ENCODE data around the gene MED19.
"Not testable (repeated sequence)": the region's sequence is repeated elsewhere in the genome, so short reads cannot be mapped to it uniquely, and the experiment has no call there.

The MED19 gene

DNA sequence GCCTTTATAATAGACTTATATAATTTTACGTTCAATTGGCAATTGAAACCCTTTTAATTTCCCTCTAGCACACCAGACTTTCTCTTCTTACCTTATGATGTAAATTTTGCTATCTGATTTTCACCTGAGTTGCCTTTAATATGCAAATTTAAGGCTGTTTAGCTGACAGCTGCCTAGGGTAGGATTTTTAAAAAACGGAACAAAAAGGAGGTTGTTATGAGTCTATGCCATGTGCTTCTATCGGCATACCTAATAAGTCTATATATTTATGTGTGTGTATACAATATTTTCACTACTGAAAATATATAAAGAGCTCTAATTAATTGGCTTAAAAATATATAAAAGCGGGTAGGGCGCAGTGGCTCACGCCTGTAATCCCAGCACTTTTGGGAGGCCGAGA lies 17.5 kb upstream of the MED19 start:
- Histone ChIP-seq H3K9me2 (replicated peaks; ENCODE audit: insufficient read depth, low read length) (no peaks in the 10 kb centered on the region), H3K4me1 (ENCODE audit: low read length) (no peaks in the 10 kb centered on the region), H4K20me1 (ENCODE audit: insufficient read depth, low read length) (no peaks in the 10 kb centered on the region), H3K27ac (ENCODE audit: low read length) (no peak overlapping the region), H3K9ac (ENCODE audit: low read length) (no peak overlapping the region), H3F3A (ENCODE audit: insufficient read depth, low read length) (no peaks in the 10 kb centered on the region), H3K79me2 (ENCODE audit: low read length) (peaks cover 89% of the 10 kb centered on the region), H3K4me3 (ENCODE audit: low read length) (no peak overlapping the region), H3K27me3 (replicated peaks; ENCODE audit: insufficient read depth, low read length) (no peaks in the 10 kb centered on the region), H3K9me3 (replicated peaks; ENCODE audit: insufficient read depth, low read length) (no peaks in the 10 kb centered on the region), H2AFZ (ENCODE audit: low read length) (no peak overlapping the region), H3K36me3 (replicated peaks; ENCODE audit: insufficient read depth, low read length) (no peaks in the 10 kb centered on the region), H3K4me2 (ENCODE audit: low read depth, low read length) (no peak overlapping the region)
- DNase-seq: no peak
- no peak for TF ChIP-seq EZH2 (optimal IDR thresholded peaks at IDR 0.05; ENCODE audit: low read depth, low read length)
- TF ChIP-seq EZH2phosphoT487 (IDR thresholded peaks at IDR 0.05; ENCODE audit: low read length): no peak
- TF ChIP-seq, protein P1, sequence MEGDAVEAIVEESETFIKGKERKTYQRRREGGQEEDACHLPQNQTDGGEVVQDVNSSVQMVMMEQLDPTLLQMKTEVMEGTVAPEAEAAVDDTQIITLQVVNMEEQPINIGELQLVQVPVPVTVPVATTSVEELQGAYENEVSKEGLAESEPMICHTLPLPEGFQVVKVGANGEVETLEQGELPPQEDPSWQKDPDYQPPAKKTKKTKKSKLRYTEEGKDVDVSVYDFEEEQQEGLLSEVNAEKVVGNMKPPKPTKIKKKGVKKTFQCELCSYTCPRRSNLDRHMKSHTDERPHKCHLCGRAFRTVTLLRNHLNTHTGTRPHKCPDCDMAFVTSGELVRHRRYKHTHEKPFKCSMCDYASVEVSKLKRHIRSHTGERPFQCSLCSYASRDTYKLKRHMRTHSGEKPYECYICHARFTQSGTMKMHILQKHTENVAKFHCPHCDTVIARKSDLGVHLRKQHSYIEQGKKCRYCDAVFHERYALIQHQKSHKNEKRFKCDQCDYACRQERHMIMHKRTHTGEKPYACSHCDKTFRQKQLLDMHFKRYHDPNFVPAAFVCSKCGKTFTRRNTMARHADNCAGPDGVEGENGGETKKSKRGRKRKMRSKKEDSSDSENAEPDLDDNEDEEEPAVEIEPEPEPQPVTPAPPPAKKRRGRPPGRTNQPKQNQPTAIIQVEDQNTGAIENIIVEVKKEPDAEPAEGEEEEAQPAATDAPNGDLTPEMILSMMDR (IDR thresholded peaks at IDR 0.05; ENCODE audit: low read length): no peak

DNA sequence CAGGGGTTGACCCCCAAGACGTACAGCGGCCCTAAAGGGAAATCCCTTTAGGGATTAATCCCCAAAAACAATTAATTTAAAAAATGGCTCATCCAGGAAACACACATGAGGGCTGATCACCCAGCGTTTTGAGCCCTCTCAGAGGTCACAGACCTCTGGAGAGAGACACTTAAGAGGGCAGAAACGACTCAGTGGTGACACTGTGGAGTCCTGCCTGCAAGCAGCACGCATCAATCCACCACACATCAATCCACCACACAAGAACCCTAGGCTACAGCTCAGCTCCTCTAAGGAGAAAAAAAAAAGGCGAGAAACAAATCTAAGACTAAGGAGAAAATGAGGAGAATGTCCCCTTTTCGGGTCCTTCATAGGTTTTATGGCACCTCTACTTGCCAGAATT lies 16.8 kb upstream of the MED19 start:
- Histone ChIP-seq H3K27me3 (replicated peaks; ENCODE audit: insufficient read depth, low read length) (no peaks in the 10 kb centered on the region), H3K9me3 (replicated peaks; ENCODE audit: insufficient read depth, low read length) (no peaks in the 10 kb centered on the region), H4K20me1 (ENCODE audit: insufficient read depth, low read length) (no peaks in the 10 kb centered on the region), H3K27ac (ENCODE audit: low read length) (no peak overlapping the region), H2AFZ (ENCODE audit: low read length) (no peak overlapping the region), H3F3A (ENCODE audit: insufficient read depth, low read length) (no peaks in the 10 kb centered on the region), H3K4me3 (ENCODE audit: low read length) (no peak overlapping the region), H3K36me3 (replicated peaks; ENCODE audit: insufficient read depth, low read length) (no peaks in the 10 kb centered on the region; the same call in 1 of the 2 replicates), H3K79me2 (ENCODE audit: low read length) (peaks cover 90% of the 10 kb centered on the region), H3K9ac (ENCODE audit: low read length) (no peak overlapping the region), H3K9me2 (replicated peaks; ENCODE audit: insufficient read depth, low read length) (no peaks in the 10 kb centered on the region), H3K4me2 (ENCODE audit: low read depth, low read length) (no peak overlapping the region), H3K4me1 (ENCODE audit: low read length) (no peaks in the 10 kb centered on the region)
- TF ChIP-seq EZH2 (optimal IDR thresholded peaks at IDR 0.05; ENCODE audit: low read depth, low read length) (no peak), EZH2phosphoT487 (IDR thresholded peaks at IDR 0.05; ENCODE audit: low read length) (no peak)
- TF ChIP-seq, protein P1 (IDR thresholded peaks at IDR 0.05; ENCODE audit: low read length): no peak
- no peak for DNase-seq

DNA sequence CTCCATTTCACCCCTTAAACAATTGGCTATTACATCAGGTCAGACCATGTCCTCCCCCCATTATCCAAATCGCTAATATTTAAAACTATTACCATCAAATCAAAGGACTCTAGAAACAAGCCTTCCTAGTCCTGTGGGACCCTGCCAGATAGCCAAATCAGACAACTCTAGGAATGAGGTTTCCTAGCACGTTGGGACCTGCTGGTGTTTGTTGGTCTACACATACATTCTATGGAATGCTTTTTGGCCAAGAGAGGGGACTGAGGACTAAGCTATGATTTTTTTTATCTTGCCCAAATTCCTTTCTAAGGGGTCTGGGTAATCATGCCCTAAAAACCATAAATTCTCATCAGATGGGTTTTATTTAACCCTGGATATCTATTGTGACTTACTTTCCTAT lies 15.2 kb upstream of the MED19 start:
- TF ChIP-seq EZH2 (optimal IDR thresholded peaks at IDR 0.05; ENCODE audit: low read depth, low read length): no peak
- TF ChIP-seq EZH2phosphoT487 (IDR thresholded peaks at IDR 0.05; ENCODE audit: low read length): no peak
- TF ChIP-seq, protein P1 (IDR thresholded peaks at IDR 0.05; ENCODE audit: low read length): no peak
- no peaks in the 10 kb centered on the region for H4K20me1 ChIP-seq (ENCODE audit: insufficient read depth, low read length)
- no peak overlapping the region for H3K9ac ChIP-seq (ENCODE audit: low read length)
- no peaks in the 10 kb centered on the region for H3K4me1 ChIP-seq (ENCODE audit: low read length)
- no peaks in the 10 kb centered on the region for H3K27me3 ChIP-seq (replicated peaks; ENCODE audit: insufficient read depth, low read length)
- H3F3A ChIP-seq (ENCODE audit: insufficient read depth, low read length): no peaks in the 10 kb centered on the region
- H3K79me2 ChIP-seq (ENCODE audit: low read length): peaks cover 88% of the 10 kb centered on the region
- no peak overlapping the region for H3K4me2 ChIP-seq (ENCODE audit: low read depth, low read length)
- no peak overlapping the region for H3K27ac ChIP-seq (ENCODE audit: low read length)
- H3K4me3 ChIP-seq (ENCODE audit: low read length): no peak overlapping the region
- DNase-seq: no peak
- no peaks in the 10 kb centered on the region; the same call in 1 of the 2 replicates for H3K36me3 ChIP-seq (replicated peaks; ENCODE audit: insufficient read depth, low read length)
- no peaks in the 10 kb centered on the region for H3K9me3 ChIP-seq (replicated peaks; ENCODE audit: insufficient read depth, low read length)
- no peak overlapping the region for H2AFZ ChIP-seq (ENCODE audit: low read length)
- no peaks in the 10 kb centered on the region for H3K9me2 ChIP-seq (replicated peaks; ENCODE audit: insufficient read depth, low read length)

DNA sequence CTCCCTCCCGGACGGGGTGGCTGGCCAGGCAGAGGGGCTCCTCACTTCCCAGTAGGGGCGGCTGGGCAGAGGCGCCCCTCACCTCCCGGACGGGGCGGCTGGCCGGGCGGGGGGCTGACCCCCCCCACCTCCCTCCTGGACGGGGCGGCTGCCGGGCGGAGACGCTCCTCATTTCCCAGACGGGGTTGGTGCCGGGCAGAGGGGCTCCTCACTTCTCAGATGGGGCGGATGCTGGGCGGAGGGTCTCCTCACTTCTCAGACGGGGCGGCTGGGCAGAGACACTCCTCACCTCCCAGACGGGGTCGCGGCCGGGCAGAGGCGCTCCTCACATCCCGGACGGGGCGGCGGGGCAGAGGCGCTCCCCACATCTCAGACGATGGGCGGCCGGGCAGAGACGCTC lies 4.7 kb upstream of the MED19 start:
- not testable (repeated sequence) for H3F3A ChIP-seq (ENCODE audit: insufficient read depth, low read length); H3K9me2 ChIP-seq (replicated peaks; ENCODE audit: insufficient read depth, low read length); H2AFZ ChIP-seq (ENCODE audit: low read length); DNase-seq; H3K4me1 ChIP-seq (ENCODE audit: low read length); H3K9ac ChIP-seq (ENCODE audit: low read length); H3K9me3 ChIP-seq (replicated peaks; ENCODE audit: insufficient read depth, low read length); H3K27ac ChIP-seq (ENCODE audit: low read length); H3K27me3 ChIP-seq (replicated peaks; ENCODE audit: insufficient read depth, low read length); H4K20me1 ChIP-seq (ENCODE audit: insufficient read depth, low read length); H3K4me3 ChIP-seq (ENCODE audit: low read length); H3K4me2 ChIP-seq (ENCODE audit: low read depth, low read length); H3K36me3 ChIP-seq (replicated peaks; ENCODE audit: insufficient read depth, low read length)
- H3K79me2 ChIP-seq (ENCODE audit: low read length): peaks cover 68% of the 10 kb centered on the region
